GM19468 (cell line): ENCODE data around the gene GPATCH11.

Experiments
- ATAC-seq: cut with Tn5 transposase; IDR thresholded peaks from one replicate; pipeline ENCODE4 v1.9.1; 2021; ENCODE audit warnings: mild to moderate bottlenecking, moderate library complexity, moderate number of reproducible peaks; ENCODE audit not compliant: unreplicated experiment; ENCODE audit errors: extremely low read depth

Gene GPATCH11

DNA sequence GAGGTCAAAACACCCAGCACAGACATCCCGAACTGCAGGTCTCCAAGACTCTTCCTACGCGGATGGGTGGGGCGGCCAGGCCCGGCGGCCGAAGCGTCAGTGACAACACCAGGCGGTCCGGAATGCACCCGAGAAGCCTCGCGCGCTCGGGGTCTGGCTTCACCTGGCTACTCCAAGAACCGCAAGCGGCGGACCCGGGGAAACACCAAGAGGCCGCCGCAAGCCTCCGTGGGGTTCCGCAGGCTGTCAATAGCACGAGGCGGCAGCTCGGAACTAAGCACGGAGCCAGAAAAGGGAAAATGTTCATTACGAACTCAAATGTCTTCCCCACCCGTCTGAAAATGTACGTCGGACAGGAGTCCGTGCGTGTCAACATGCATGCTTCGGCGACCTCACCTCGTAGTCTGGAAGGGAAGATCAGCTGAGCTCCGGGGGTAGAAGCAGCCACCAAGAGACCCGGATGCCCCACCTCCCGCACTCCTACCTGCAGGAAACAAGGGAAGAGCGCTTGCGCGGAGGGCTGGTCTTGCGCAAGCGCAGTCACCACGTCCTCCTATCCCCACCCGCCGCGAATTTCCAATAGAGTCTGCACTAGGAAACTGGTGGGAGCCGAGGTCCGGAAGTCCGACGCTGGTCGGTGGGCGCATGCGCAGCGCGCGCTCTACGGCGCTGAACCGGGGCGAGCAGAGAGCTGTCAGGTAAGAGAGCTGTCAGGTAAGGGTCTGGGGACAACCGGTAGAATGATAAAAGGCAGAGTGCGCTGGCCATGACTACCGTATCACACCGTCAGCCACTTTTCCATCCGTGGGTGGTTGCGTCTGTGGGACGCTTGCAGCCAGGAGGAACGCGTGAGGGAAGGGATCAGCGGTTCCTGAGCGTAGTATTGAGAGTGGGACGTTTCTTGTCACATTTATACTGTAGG lies at the start of gene GPATCH11, which contains the start of gene HEATR5B:
TSS of gene GPATCH11 (plus strand) at position 646 of the 922 bp plus-strand sequence. CDS start 3,864 bp downstream, outside the sequence.
TSS of gene HEATR5B (minus strand) at position 500 of the 922 bp plus-strand sequence. CDS start 958 bp downstream, outside the sequence.
- peak; percentile 66 for ATAC-seq

GRCh38 chr2:37037771-37038170 lies 46.5 kb upstream of the GPATCH11 start:
- ATAC-seq: no peak

GRCh38 chr2:37039580-37039979 lies 44.7 kb upstream of the GPATCH11 start:
- ATAC-seq: no peak

DNA sequence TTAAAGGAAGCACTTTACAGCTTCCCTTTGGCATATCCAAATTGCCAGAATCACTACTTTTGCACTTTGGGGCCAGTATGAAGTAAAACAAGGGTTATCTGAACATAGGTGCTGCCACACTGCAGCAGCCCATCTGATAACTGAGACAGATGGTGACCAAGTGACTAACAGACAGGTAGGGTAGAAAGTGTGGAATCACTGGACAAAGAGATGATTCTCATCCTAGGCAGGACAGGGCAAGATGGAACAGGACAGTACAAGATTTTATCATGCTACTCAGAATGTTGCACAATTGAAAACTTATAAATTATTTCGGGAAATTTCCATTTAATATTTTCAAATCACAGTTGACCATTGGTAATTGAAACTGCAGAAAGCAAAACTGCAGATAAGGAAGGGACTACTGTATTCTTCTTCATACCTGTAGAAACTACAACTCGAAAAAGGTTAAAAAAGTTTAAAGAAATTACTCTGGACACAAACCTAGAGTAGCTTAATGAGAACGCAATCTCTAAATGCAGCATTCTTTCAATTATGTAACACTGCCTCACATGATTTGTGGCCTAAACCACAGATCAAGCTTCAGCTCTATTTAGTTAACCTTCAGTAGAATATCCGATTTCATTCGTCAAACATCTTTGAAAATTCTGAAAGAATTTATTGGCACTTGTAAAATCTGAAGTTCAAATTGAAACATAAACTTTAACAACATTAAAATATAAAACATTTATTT lies 31.6 kb upstream of the GPATCH11 start:
- no peak for ATAC-seq

DNA sequence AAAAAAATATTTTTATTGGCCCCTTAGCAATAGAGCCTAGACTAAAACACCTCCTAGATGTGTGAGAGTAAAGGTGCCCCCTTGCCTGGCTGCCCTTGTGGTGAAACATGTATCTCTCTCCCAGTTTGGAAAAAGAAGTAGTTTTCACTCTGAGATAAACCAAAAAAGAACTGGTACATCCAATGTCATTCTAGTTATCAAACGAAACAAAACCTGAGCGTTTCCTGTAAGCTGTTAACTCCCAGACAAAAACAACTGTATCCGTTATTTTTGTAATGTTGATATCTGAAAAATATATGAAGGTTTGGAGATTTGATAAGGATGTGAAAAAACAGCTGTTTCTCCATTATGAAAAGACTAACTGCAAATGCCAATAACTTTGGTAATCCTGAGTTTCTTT lies 24.5 kb upstream of the GPATCH11 start:
- ATAC-seq: no peak

GRCh38 chr2:37060446-37060845 lies 23.9 kb upstream of the GPATCH11 start:
- no peak for ATAC-seq

DNA sequence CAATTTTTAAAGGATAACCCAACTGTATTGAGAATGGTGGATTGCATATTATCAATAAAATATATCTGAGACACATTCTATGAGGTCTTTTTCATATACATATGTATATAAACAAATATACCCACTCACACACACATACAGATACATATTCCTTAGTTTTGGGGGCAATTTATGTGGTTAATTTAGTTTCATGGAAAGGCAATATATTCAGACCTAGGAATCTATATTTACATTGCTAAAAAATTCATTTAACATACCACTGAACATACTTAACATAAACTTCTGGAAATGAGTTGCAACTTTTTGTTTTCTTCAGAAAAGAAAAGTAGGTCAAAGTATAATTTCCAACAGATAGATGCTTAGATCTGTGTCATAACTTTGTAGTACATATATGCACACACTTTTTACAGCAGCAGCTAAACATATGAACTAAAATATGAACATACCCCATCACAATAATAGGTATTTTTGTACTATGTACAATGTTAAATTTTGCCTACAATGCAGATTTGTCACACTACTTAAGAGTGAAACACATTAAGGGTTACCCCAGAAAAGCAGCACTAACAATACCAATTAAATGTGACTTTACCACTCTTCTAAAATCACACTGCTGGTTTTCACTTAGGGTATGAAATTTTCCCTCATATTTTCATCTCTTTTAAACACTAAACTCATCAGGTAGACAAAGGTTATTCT lies 23.2 kb upstream of the GPATCH11 start:
- no peak for ATAC-seq

DNA sequence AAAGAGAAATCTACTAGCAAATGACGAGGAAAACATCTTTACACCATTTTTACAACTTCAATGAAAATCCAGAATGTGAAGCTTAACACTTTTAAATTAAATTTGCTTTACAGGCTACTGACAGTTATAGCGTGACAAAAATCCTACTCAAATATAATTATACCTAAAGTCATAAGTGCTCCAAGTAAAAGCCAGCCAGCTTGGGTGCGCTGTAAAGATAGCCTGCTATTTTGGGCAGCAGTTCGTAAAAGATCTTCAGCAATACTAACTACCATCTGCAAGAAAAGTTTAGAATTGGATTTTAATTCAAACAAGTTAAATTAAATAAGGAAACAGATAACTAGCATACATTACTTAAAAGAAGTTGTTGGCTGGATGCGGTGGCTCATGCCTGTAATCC lies 22.5 kb upstream of the GPATCH11 start:
- no peak for ATAC-seq

DNA sequence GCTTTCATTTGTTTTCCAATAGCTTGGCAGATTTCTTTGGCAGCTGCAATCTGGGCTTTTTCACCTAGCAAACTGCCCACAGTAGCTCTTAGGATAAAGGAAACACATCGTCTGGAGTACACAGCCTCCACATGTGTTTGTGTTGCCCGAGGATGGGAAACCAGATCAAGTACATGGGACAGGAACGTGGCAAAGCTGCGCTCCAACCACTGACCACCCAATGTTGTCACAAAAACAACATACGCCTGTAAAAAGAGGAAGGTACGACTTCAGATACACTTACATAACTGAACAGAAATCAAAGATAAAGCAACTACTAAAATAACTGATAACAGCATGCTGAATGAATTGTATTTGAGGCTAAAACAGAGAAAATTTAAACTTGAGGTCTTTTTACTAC lies 15.6 kb upstream of the GPATCH11 start:
- ATAC-seq: no peak

DNA sequence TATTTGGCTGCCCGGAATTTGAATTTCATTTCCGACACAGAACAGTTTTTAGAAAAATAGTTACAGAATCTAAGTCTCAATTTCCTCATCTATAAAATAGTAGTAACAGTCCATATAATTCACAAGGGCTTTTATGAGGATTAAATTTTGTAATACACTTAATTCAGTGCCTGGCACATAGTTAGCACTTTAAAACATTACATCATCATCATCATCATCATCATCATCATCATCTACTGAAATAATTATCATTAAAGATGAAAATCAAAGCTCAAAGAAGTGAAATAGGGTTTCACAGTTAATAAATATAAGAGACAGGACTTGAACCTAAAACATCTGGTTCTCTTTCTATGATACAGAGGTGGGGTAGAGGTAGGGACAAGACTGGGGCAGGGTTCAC lies 13.4 kb upstream of the GPATCH11 start:
- no peak for ATAC-seq

DNA sequence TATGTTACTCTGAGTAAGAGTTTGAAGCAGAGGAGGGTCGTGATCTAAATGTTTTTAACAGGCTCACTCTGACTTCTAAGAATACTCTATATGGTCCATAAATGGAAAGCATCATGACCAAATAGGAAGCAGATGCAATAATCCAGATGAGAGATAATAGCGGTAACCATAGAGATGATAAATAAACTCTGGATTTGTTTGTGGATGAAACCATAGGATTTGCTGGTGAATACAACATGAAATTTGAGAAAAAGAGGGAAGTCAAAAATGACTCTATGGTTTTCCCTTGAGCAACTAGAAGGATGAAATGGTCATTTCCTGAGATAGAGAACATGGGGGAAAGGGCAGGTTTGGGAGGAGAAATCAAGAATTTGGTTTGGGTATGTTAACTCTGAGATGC lies 4.1 kb upstream of the GPATCH11 start:
- ATAC-seq: no peak

- no peak for ATAC-seq
These were observed 3.6 kb upstream of the GPATCH11 start for GRCh38 chr2:37080689-37081088.

DNA sequence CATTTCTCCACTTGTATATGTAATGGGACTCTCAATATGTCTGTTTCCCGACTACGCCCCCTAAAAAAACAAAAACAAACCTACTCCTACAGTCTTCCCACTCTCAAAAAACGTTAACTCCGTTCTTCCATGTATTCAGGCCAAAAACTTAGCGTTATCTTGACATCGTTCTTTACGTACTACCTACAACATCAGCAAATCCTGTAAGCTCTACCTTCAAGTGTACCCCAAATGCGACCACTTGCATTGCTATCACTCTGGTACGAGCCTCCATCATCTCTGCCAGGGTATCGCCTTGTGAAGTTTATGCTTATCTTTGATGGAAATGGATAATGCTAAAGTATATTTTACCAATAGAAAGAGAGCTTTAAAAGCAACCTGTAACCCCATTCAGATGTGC lies 479 bp downstream of the GPATCH11 start:
- ATAC-seq: no peak

GRCh38 chr2:37085731-37086147 lies 1.4 kb downstream of the GPATCH11 start:
- ATAC-seq: no peak

DNA sequence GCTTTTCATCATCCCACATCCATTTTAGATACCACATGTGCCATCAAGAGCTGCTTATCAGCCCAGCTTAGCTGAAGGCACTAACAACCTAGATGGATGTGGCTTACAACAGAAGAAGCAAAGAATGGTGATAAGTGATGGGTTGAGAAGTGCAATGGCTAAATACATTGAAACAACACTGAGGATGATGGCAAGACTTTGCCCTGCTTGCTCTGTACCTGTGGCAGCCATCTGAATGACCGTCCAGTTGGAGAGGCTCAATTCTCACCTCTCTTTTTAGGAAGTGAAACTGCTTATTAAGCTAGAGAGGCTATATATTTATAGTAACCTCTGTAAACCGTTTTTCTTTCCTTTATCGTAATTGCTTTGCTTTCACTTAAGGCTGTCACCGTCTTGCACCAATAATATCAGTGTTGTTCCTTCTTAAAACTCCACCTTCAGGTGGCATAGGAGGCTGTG lies 5.7 kb downstream of the GPATCH11 start:
- peak; percentile 60 for ATAC-seq

DNA sequence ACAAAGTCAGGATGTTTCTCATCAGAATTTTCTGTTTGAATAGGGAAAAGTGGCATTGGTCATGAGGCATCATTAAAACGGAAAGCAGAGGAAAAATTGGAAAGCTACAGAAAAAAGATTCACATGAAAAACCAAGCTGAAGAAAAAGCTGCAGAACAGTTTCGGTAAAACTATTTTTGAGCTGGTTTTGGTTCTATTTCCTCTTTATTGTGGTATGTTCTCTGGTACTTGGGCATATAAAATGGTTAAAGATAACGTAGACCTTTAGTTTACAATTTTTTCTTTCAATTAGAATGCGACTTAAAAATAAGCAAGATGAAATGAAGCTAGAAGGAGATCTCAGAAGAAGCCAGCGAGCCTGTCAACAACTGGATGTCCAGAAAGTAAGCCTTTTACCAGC lies 7.6 kb downstream of the GPATCH11 start:
- ATAC-seq: no peak

- ATAC-seq: no peak
These were observed 12.2 kb downstream of the GPATCH11 start for GRCh38 chr2:37096568-37096967.

DNA sequence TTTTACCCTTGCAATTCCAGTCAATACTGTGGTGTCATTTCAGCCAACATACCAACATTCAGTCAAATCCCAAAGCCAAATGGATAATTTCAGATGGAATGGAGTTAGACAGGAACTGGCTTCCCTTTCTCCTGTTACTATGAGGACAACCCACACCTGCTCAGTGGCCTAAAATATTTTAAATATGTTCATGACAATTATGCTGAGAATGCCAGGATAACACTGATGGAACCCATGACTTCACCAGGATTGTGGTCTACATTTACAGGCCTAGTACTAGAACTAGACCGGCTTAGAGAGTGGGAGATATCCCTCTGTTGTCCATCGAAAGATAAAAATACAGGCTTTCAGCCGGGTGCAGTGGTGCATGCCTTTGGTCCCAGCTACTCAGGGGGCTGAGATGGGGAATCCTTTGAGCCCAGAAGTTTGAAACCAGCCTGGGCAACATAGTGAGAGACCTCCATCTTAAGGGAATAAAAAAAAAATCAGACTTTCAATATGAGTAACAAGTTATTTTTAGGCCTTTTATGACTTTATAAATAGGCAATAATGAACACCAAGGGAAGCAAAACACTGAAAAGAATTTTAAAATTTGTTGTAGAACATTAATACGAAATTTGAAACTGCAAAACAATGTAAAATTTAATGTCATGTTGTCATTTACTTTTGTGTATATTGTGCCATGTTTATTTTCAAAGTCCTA lies 14.2 kb downstream of the GPATCH11 start:
- no peak for ATAC-seq

- ATAC-seq: no peak
These were observed 15.7 kb downstream of the GPATCH11 start for GRCh38 chr2:37100054-37100453.

GRCh38 chr2:37102588-37102987 lies 18.3 kb downstream of the GPATCH11 start:
- ATAC-seq: no peak
